HG03095 (cell line): Measurements from ENCODE around the gene MFSD2B.

Source experiments
- ATAC-seq: cut with Tn5 transposase; IDR thresholded peaks from one replicate; pipeline ENCODE4 v1.9.1; 2021; ENCODE audit warnings: moderate library complexity; ENCODE audit not compliant: unreplicated experiment

The MFSD2B gene

GRCh38 chr2:24049485-24050021 lies 39.7 kb downstream of the MFSD2B start, which contains the start of gene FKBP1B:
TSS of gene FKBP1B (plus strand) at chr2:24049741. CDS start at chr2:24049850, 109 bp downstream.
- no peak for ATAC-seq

GRCh38 chr2:24050041-24050979 lies 40.4 kb downstream of the MFSD2B start:
- ATAC-seq, result no peak

- no peak for ATAC-seq
Measured at GRCh38 chr2:24051833-24052232, 41.9 kb downstream of the MFSD2B start.

GRCh38 chr2:24052951-24053350 lies 43.1 kb downstream of the MFSD2B start:
- ATAC-seq, result no peak

- ATAC-seq, result no peak
Measured at GRCh38 chr2:24054366-24055010, 44.6 kb downstream of the MFSD2B start.

GRCh38 chr2:24055750-24056149 lies 45.9 kb downstream of the MFSD2B start:
- ATAC-seq, result no peak

GRCh38 chr2:24058564-24059271 lies 48.8 kb downstream of the MFSD2B start:
- no peak for ATAC-seq

- ATAC-seq, result no peak
Measured at GRCh38 chr2:24065341-24065740, 55.5 kb downstream of the MFSD2B start.

- no peak for ATAC-seq
Measured at GRCh38 chr2:24072259-24072658, 62.4 kb downstream of the MFSD2B start.

- ATAC-seq, result no peak
Measured at GRCh38 chr2:24073816-24074215, 63.9 kb downstream of the MFSD2B start.

- no peak for ATAC-seq
Measured at GRCh38 chr2:24075259-24075658, 65.4 kb downstream of the MFSD2B start.
